MM.1S (cell line): ENCODE measurements around the gene NUDT22.

Source experiments
- DNase-seq: peaks from one replicate; pipeline ENCODE4 v3.0.0-alpha.2; 2015
- H2AFZ ChIP-seq: fragments of 300-600 bp; sonication (generic); 2 replicates; pipeline ENCODE4 v1.6.0; 2016; ENCODE audit warnings: antibody characterized with exemption, low read length
- H3F3A ChIP-seq: fragments of 300-600 bp; sonication (generic); 2 replicates; pipeline ENCODE4 v1.6.1; 2016; ENCODE audit warnings: mild to moderate bottlenecking, antibody characterized with exemption, low read length, moderate library complexity, mixed read lengths; ENCODE audit not compliant: insufficient read depth
- H3K27ac ChIP-seq: fragments of 300-600 bp; sonication (generic); 2 replicates; pipeline ENCODE4 v1.5.1; 2016; ENCODE audit warnings: mild to moderate bottlenecking, low read length
- H3K27me3 ChIP-seq: fragments of 300-600 bp; sonication (generic); replicated peaks from 2 replicates; pipeline ENCODE4 v1.6.0; 2016; ENCODE audit warnings: low read length; ENCODE audit not compliant: insufficient read depth
- H3K36me3 ChIP-seq: fragments of 300-600 bp; sonication (generic); replicated peaks from 2 replicates; pipeline ENCODE4 v1.6.1; 2016; ENCODE audit warnings: mild to moderate bottlenecking, low read length, mixed read lengths; ENCODE audit not compliant: insufficient read depth
- H3K4me1 ChIP-seq: fragments of 300-600 bp; sonication (generic); 2 replicates; pipeline ENCODE4 v1.6.1; 2016; ENCODE audit warnings: low read length, mixed read lengths
- H3K4me2 ChIP-seq: fragments of 300-600 bp; sonication (generic); 2 replicates; pipeline ENCODE4 v1.6.0; 2016; ENCODE audit warnings: low read depth, low read length
- H3K4me3 ChIP-seq: fragments of 300-600 bp; sonication (generic); 2 replicates; pipeline ENCODE4 v1.5.1; 2016; ENCODE audit warnings: low read length, mixed read lengths
- H3K79me2 ChIP-seq: fragments of 300-600 bp; sonication (generic); 2 replicates; pipeline ENCODE4 v1.6.1; 2016; ENCODE audit warnings: mixed run types, low read length, mixed read lengths
- H3K9ac ChIP-seq: fragments of 300-600 bp; sonication (generic); 2 replicates; pipeline ENCODE4 v1.6.1; 2016; ENCODE audit warnings: low read length, mixed read lengths
- H3K9me2 ChIP-seq: fragments of 300-600 bp; sonication (generic); replicated peaks from 2 replicates; pipeline ENCODE4 v1.6.1; 2016; ENCODE audit warnings: mild to moderate bottlenecking, low read length, mixed read lengths; ENCODE audit not compliant: insufficient read depth
- H3K9me3 ChIP-seq: fragments of 300-600 bp; sonication (generic); replicated peaks from 2 replicates; pipeline ENCODE4 v1.6.1; 2016; ENCODE audit warnings: mild to moderate bottlenecking, low read length, mixed read lengths; ENCODE audit not compliant: insufficient read depth
- H4K20me1 ChIP-seq: fragments of 300-600 bp; sonication (generic); 2 replicates; pipeline ENCODE4 v1.6.1; 2016; ENCODE audit warnings: mild to moderate bottlenecking, low read length, moderate library complexity, mixed read lengths; ENCODE audit not compliant: insufficient read depth
- EZH2 ChIP-seq: fragments of 300-600 bp; sonication (generic); optimal IDR thresholded peaks from 2 replicates; pipeline ENCODE3; 2017; ENCODE audit warnings: low read depth, mild to moderate bottlenecking, antibody characterized with exemption, low read length, mixed read lengths
- EZH2phosphoT487 ChIP-seq: fragments of 300-600 bp; sonication (generic); IDR thresholded peaks from 2 replicates; pipeline ENCODE4 v1.6.1; 2018; ENCODE audit warnings: antibody characterized with exemption, low read length
- TF ChIP-seq, protein P1 (sequence below): fragments of 300-600 bp; sonication (generic); IDR thresholded peaks from 2 replicates; pipeline ENCODE4 v1.5.1; 2016; ENCODE audit warnings: antibody characterized with exemption, low read length, mixed read lengths

The NUDT22 gene

GRCh38 chr11:64249038-64249437 lies 23.0 kb downstream of the NUDT22 start:
- H3K79me2 ChIP-seq = peaks cover 35% of the 10 kb centered on the region
- H3K4me2 ChIP-seq = no peak overlapping the region
- peaks cover 5% of the 10 kb centered on the region; the same call in 1 of the 2 replicates for H3K27me3 ChIP-seq
- no peaks in the 10 kb centered on the region for H4K20me1 ChIP-seq
- H3F3A ChIP-seq = 0 out of 2 replicates have a peak, but pooled peaks cover 4% of the 10 kb centered on the region
- H3K4me1 ChIP-seq = no peaks in the 10 kb centered on the region; the same call in 1 of the 2 replicates
- H2AFZ ChIP-seq = no peak overlapping the region
- no peaks in the 10 kb centered on the region for H3K36me3 ChIP-seq
- H3K27ac ChIP-seq = no peak overlapping the region
- TF ChIP-seq EZH2 (no peak), EZH2phosphoT487 (no peak)
- TF ChIP-seq, protein P1, sequence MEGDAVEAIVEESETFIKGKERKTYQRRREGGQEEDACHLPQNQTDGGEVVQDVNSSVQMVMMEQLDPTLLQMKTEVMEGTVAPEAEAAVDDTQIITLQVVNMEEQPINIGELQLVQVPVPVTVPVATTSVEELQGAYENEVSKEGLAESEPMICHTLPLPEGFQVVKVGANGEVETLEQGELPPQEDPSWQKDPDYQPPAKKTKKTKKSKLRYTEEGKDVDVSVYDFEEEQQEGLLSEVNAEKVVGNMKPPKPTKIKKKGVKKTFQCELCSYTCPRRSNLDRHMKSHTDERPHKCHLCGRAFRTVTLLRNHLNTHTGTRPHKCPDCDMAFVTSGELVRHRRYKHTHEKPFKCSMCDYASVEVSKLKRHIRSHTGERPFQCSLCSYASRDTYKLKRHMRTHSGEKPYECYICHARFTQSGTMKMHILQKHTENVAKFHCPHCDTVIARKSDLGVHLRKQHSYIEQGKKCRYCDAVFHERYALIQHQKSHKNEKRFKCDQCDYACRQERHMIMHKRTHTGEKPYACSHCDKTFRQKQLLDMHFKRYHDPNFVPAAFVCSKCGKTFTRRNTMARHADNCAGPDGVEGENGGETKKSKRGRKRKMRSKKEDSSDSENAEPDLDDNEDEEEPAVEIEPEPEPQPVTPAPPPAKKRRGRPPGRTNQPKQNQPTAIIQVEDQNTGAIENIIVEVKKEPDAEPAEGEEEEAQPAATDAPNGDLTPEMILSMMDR = no peak
- no peak overlapping the region for H3K9ac ChIP-seq
- no peak for DNase-seq
- no peaks in the 10 kb centered on the region for H3K9me2 ChIP-seq
- no peaks in the 10 kb centered on the region for H3K9me3 ChIP-seq
- H3K4me3 ChIP-seq = no peak overlapping the region

GRCh38 chr11:64249563-64250414 lies 23.7 kb downstream of the NUDT22 start:
- no peaks in the 10 kb centered on the region for H3K9me3 ChIP-seq
- H3K9ac ChIP-seq = no peak overlapping the region
- H3F3A ChIP-seq = 0 out of 2 replicates have a peak, but pooled peaks cover 4% of the 10 kb centered on the region
- no peaks in the 10 kb centered on the region for H3K9me2 ChIP-seq
- no peak overlapping the region for H3K4me2 ChIP-seq
- TF ChIP-seq EZH2phosphoT487 = no peak
- TF ChIP-seq, protein P1 = no peak
- no peak for TF ChIP-seq EZH2
- H3K4me1 ChIP-seq = no peaks in the 10 kb centered on the region; the same call in 1 of the 2 replicates
- DNase-seq = no peak
- no peaks in the 10 kb centered on the region for H3K36me3 ChIP-seq
- no peaks in the 10 kb centered on the region for H4K20me1 ChIP-seq
- H3K27ac ChIP-seq = no peak overlapping the region
- no peak overlapping the region for H2AFZ ChIP-seq
- peaks cover 27% of the 10 kb centered on the region for H3K79me2 ChIP-seq
- H3K27me3 ChIP-seq = peaks cover 5% of the 10 kb centered on the region; the same call in 1 of the 2 replicates
- no peak overlapping the region for H3K4me3 ChIP-seq

- H3K4me3 ChIP-seq = peak overlapping the region; percentile 58
- TF ChIP-seq, protein P1 = no peak
- no peak for TF ChIP-seq EZH2phosphoT487
- TF ChIP-seq EZH2 = no peak
- no peak for DNase-seq
- peaks cover 20% of the 10 kb centered on the region for H3K79me2 ChIP-seq
- H3K27me3 ChIP-seq = peaks cover 5% of the 10 kb centered on the region; the same call in 1 of the 2 replicates
- H2AFZ ChIP-seq = peak overlapping the region; percentile 84
- no peaks in the 10 kb centered on the region for H3K36me3 ChIP-seq
- H3K9me3 ChIP-seq = no peaks in the 10 kb centered on the region
- peak overlapping the region; percentile 16; the same call in 1 of the 2 replicates for H3K9ac ChIP-seq
- peak overlapping the region; percentile 96 for H3K4me2 ChIP-seq
- no peak overlapping the region for H3K27ac ChIP-seq
- 0 out of 2 replicates have a peak, but pooled peaks cover 4% of the 10 kb centered on the region for H3F3A ChIP-seq
- no peaks in the 10 kb centered on the region for H3K9me2 ChIP-seq
- H3K4me1 ChIP-seq = no peaks in the 10 kb centered on the region; the same call in 1 of the 2 replicates
- no peaks in the 10 kb centered on the region for H4K20me1 ChIP-seq
Observed at GRCh38 chr11:64250415-64251015, 24.4 kb downstream of the NUDT22 start.
